SU-DHL-6 (cell line): ENCODE measurements around the gene DOCK3.

Experiments
- EZH2phosphoT487 ChIP-seq: fragments of 200-600 bp; sonication (generic), shearing (Covaris generic); conservative IDR thresholded peaks from 2 replicates; pipeline ENCODE4 v1.6.1; 2018; ENCODE audit warnings: mild to moderate bottlenecking, antibody characterized with exemption, low read length, moderate library complexity, mixed read lengths
- TF ChIP-seq, protein P1 (sequence below): fragments of 200-600 bp; sonication (generic); IDR thresholded peaks from one replicate; pipeline ENCODE4 v1.5.1; 2017; ENCODE audit warnings: antibody characterized with exemption, mild to moderate bottlenecking, low read length, moderate library complexity; ENCODE audit not compliant: insufficient read depth, poor library complexity, severe bottlenecking

GRCh38 chr3:50635066-50635465 is 39.7 kb upstream of the DOCK3 start:
- TF ChIP-seq, protein P1, sequence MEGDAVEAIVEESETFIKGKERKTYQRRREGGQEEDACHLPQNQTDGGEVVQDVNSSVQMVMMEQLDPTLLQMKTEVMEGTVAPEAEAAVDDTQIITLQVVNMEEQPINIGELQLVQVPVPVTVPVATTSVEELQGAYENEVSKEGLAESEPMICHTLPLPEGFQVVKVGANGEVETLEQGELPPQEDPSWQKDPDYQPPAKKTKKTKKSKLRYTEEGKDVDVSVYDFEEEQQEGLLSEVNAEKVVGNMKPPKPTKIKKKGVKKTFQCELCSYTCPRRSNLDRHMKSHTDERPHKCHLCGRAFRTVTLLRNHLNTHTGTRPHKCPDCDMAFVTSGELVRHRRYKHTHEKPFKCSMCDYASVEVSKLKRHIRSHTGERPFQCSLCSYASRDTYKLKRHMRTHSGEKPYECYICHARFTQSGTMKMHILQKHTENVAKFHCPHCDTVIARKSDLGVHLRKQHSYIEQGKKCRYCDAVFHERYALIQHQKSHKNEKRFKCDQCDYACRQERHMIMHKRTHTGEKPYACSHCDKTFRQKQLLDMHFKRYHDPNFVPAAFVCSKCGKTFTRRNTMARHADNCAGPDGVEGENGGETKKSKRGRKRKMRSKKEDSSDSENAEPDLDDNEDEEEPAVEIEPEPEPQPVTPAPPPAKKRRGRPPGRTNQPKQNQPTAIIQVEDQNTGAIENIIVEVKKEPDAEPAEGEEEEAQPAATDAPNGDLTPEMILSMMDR, result no peak
- no peak for TF ChIP-seq EZH2phosphoT487
